Neural progenitor cell (in vitro differentiated cells): ENCODE results near the gene ROBO2. TPM values are rescaled to one million over a fixed set of nuclear protein-coding genes. Genes with fewer than 3 reads are reported as not detected.

Experiments used
- DNase-seq: peaks from one replicate; pipeline ENCODE4 v3.0.0-alpha.2; 2016; ENCODE audit warnings: low spot score
- H2AFZ ChIP-seq: fragments of 200-600 bp; sonication (generic); replicated peaks from 2 replicates; pipeline ENCODE4 v1.6.1; 2016; ENCODE audit warnings: antibody characterized with exemption
- H3F3A ChIP-seq: fragments of 200-600 bp; sonication (generic); 2 replicates; pipeline ENCODE4 v1.6.1; 2016; ENCODE audit warnings: antibody characterized with exemption, low read depth
- H3K27ac ChIP-seq: fragments of 200-600 bp; sonication (generic); 2 replicates; pipeline ENCODE4 v1.5.1; 2016; ENCODE audit warnings: mild to moderate bottlenecking
- H3K27me3 ChIP-seq: fragments of 200-600 bp; sonication (generic); 2 replicates; pipeline ENCODE4 v1.6.1; 2016; ENCODE audit warnings: mild to moderate bottlenecking, moderate library complexity
- H3K36me3 ChIP-seq: fragments of 200-600 bp; sonication (generic); 2 replicates; pipeline ENCODE4 v1.5.1; 2016
- H3K4me1 ChIP-seq: fragments of 200-600 bp; sonication (generic); 2 replicates; pipeline ENCODE4 v1.6.1; 2016; ENCODE audit warnings: mixed run types
- H3K4me2 ChIP-seq: fragments of 200-600 bp; sonication (generic); 2 replicates; pipeline ENCODE4 v1.6.1; 2016
- H3K4me3 ChIP-seq: fragments of 200-600 bp; sonication (generic); 2 replicates; pipeline ENCODE4 v1.5.1; 2016
- H3K79me2 ChIP-seq: fragments of 200-600 bp; sonication (generic); 2 replicates; pipeline ENCODE4 v1.6.1; 2016; ENCODE audit warnings: low read depth
- H3K9ac ChIP-seq: fragments of 200-600 bp; sonication (generic); 2 replicates; pipeline ENCODE4 v1.6.1; 2016
- H3K9me3 ChIP-seq: fragments of 200-600 bp; sonication (generic); 2 replicates; pipeline ENCODE4 v1.5.1; 2016; ENCODE audit warnings: low read depth
- H4K20me1 ChIP-seq: fragments of 200-600 bp; sonication (generic); 2 replicates; pipeline ENCODE4 v1.6.1; 2016; ENCODE audit warnings: low read depth
- H3K27ac Mint-ChIP-seq: 3 replicates; pipeline ENCODE4 v1.8.0; 2021; ENCODE audit warnings: mixed read lengths
- H3K27me3 Mint-ChIP-seq: 2 replicates; pipeline ENCODE4 v1.8.0; 2022; ENCODE audit warnings: low read depth, mild to moderate bottlenecking, inconsistent platforms, moderate library complexity, mixed read lengths; ENCODE audit not compliant: insufficient read depth
- H3K36me3 Mint-ChIP-seq: 3 replicates; pipeline ENCODE4 v1.8.0; 2021; ENCODE audit warnings: mixed read lengths
- H3K4me1 Mint-ChIP-seq: 3 replicates; pipeline ENCODE4 v1.8.0; 2021; ENCODE audit warnings: mixed read lengths
- H3K4me3 Mint-ChIP-seq: 3 replicates; pipeline ENCODE4 v1.8.0; 2021; ENCODE audit warnings: mild to moderate bottlenecking, moderate library complexity, mixed read lengths
- H3K9me3 Mint-ChIP-seq: 3 replicates; pipeline ENCODE4 v1.8.0; 2020; ENCODE audit warnings: mixed read lengths
- CTCF ChIP-seq: fragments of 200-600 bp; sonication (generic); IDR thresholded peaks from 2 replicates; pipeline ENCODE4 v1.5.1; 2017; ENCODE audit warnings: antibody characterized with exemption, mild to moderate bottlenecking
- EZH2 ChIP-seq: fragments of 200-600 bp; sonication (generic); IDR thresholded peaks from 2 replicates; pipeline ENCODE4 v1.6.1; 2017; ENCODE audit warnings: antibody characterized with exemption, mild to moderate bottlenecking, moderate library complexity
- EZH2phosphoT487 ChIP-seq: fragments of 200-600 bp; sonication (generic); IDR thresholded peaks from 2 replicates; pipeline ENCODE4 v1.6.1; 2017; ENCODE audit warnings: antibody characterized with exemption
- total RNA-seq: library from RNA; depleted of rRNA; stranded (reverse); fragments of >200 nt; gene quantifications from 2 replicates; pipeline ENCODE4 v1.2.3, GENCODE V29; 2015; ENCODE audit warnings: low replicate concordance

Gene ROBO2
- total RNA-seq, 1 donor from 2014 or later: 15.0 TPM

GRCh38 chr3:77125966-77126365 lies 86.1 kb downstream of the ROBO2 start:
- Histone ChIP-seq H3K36me3 (no peaks in the 10 kb centered on the region), H3F3A (no peaks in the 10 kb centered on the region), H3K27me3 (no peaks in the 10 kb centered on the region), H4K20me1 (no peaks in the 10 kb centered on the region), H3K4me1 (no peaks in the 10 kb centered on the region), H3K4me2 (no peak overlapping the region), H3K27ac (no peak overlapping the region), H3K9me3 (no peaks in the 10 kb centered on the region), H2AFZ (no peak overlapping the region), H3K4me3 (no peak overlapping the region), H3K9ac (no peak overlapping the region), H3K79me2 (no peaks in the 10 kb centered on the region)
- no peak overlapping the region for H3K27ac Mint-ChIP-seq
- peaks cover 4% of the 10 kb centered on the region for H3K36me3 Mint-ChIP-seq
- no peaks in the 10 kb centered on the region for H3K27me3 Mint-ChIP-seq
- H3K9me3 Mint-ChIP-seq: peaks cover 2% of the 10 kb centered on the region
- no peaks in the 10 kb centered on the region for H3K4me1 Mint-ChIP-seq
- no peak overlapping the region for H3K4me3 Mint-ChIP-seq
- no peak for TF ChIP-seq EZH2
- no peak for TF ChIP-seq EZH2phosphoT487
- TF ChIP-seq CTCF: no peak
- no peak for DNase-seq

- no peak overlapping the region for H3K27ac Mint-ChIP-seq
- DNase-seq: no peak
- peaks cover 19% of the 10 kb centered on the region for H3K4me1 Mint-ChIP-seq
- no peaks in the 10 kb centered on the region for H3K9me3 Mint-ChIP-seq
- Histone ChIP-seq H3K79me2 (no peaks in the 10 kb centered on the region), H3K4me1 (no peaks in the 10 kb centered on the region), H3F3A (no peaks in the 10 kb centered on the region), H3K27ac (no peak overlapping the region), H3K9me3 (no peaks in the 10 kb centered on the region), H3K27me3 (no peaks in the 10 kb centered on the region), H3K36me3 (no peaks in the 10 kb centered on the region), H3K4me3 (no peak overlapping the region), H3K4me2 (no peak overlapping the region), H2AFZ (no peak overlapping the region), H4K20me1 (no peaks in the 10 kb centered on the region), H3K9ac (no peak overlapping the region)
- no peak for TF ChIP-seq EZH2phosphoT487
- no peak for TF ChIP-seq EZH2
- TF ChIP-seq CTCF: no peak
- H3K36me3 Mint-ChIP-seq: peaks cover 2% of the 10 kb centered on the region
- no peaks in the 10 kb centered on the region for H3K27me3 Mint-ChIP-seq
- no peak overlapping the region for H3K4me3 Mint-ChIP-seq
Observed at GRCh38 chr3:77134769-77135168, 94.9 kb downstream of the ROBO2 start.

GRCh38 chr3:77137559-77137958 lies 97.7 kb downstream of the ROBO2 start:
- Histone ChIP-seq H3K36me3 (no peaks in the 10 kb centered on the region), H2AFZ (no peak overlapping the region), H3K27me3 (no peaks in the 10 kb centered on the region), H3K79me2 (no peaks in the 10 kb centered on the region), H3K4me1 (no peaks in the 10 kb centered on the region), H3K4me2 (no peak overlapping the region), H3K27ac (no peak overlapping the region), H3F3A (no peaks in the 10 kb centered on the region), H3K9ac (no peak overlapping the region), H4K20me1 (no peaks in the 10 kb centered on the region), H3K9me3 (no peaks in the 10 kb centered on the region), H3K4me3 (no peak overlapping the region)
- peak overlapping the region; percentile 8 for H3K27ac Mint-ChIP-seq
- no peak overlapping the region for H3K4me3 Mint-ChIP-seq
- peaks cover 2% of the 10 kb centered on the region for H3K36me3 Mint-ChIP-seq
- no peak for DNase-seq
- H3K4me1 Mint-ChIP-seq: peaks cover 26% of the 10 kb centered on the region
- H3K27me3 Mint-ChIP-seq: no peaks in the 10 kb centered on the region
- TF ChIP-seq EZH2phosphoT487: no peak
- no peak for TF ChIP-seq CTCF
- TF ChIP-seq EZH2: no peak
- no peaks in the 10 kb centered on the region for H3K9me3 Mint-ChIP-seq

GRCh38 chr3:77139624-77140023 lies 99.7 kb downstream of the ROBO2 start:
- no peaks in the 10 kb centered on the region for H3F3A ChIP-seq
- Mint-ChIP-seq H3K4me1 (peaks cover 29% of the 10 kb centered on the region), H3K4me3 (no peak overlapping the region), H3K27me3 (no peaks in the 10 kb centered on the region), H3K27ac (no peak overlapping the region), H3K9me3 (no peaks in the 10 kb centered on the region), H3K36me3 (peaks cover 2% of the 10 kb centered on the region)
- H3K9ac ChIP-seq: no peak overlapping the region
- no peaks in the 10 kb centered on the region for H3K27me3 ChIP-seq
- no peaks in the 10 kb centered on the region for H3K36me3 ChIP-seq
- no peak overlapping the region for H2AFZ ChIP-seq
- no peak for TF ChIP-seq EZH2
- no peak for TF ChIP-seq EZH2phosphoT487
- no peaks in the 10 kb centered on the region for H4K20me1 ChIP-seq
- H3K79me2 ChIP-seq: no peaks in the 10 kb centered on the region
- no peak overlapping the region for H3K4me3 ChIP-seq
- DNase-seq: no peak
- H3K4me2 ChIP-seq: no peak overlapping the region
- no peaks in the 10 kb centered on the region for H3K9me3 ChIP-seq
- no peak overlapping the region for H3K27ac ChIP-seq
- H3K4me1 ChIP-seq: no peaks in the 10 kb centered on the region
